GM12892 (cell line): ENCODE measurements around the gene ZMYM3.

Experiments
- POLR2A ChIP-seq: IDR thresholded peaks from 2 replicates; pipeline ENCODE4 v1.6.1; 2011; ENCODE audit warnings: low read depth, low read length, control low read depth
- POLR2AphosphoS5 ChIP-seq: IDR thresholded peaks from 2 replicates; pipeline ENCODE4 v1.6.1; 2011; ENCODE audit warnings: low read depth, low read length, control low read depth

DNA sequence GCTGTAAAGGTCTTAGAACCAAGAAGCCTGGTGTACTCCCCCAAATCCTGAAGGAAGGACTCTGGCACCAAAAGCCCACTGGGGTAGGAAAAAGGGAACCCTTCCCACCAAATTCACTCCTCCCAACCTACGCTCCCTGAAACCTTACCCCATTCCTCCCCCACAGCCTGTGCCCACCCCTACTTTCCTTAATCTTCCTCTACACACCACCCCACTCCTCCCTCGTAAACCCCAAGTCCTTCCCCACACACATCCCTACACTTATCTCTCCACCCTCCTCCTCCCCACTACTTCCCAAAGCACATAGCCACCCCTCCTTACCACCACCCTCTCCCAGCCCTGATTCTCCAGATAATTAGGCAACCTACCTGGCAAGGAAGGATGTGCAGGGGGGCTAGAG lies 1.7 kb downstream of the ZMYM3 start:
- TF ChIP-seq POLR2A (no peak), POLR2AphosphoS5 (no peak)
